Esophagus (tissue), 2 donors: Measurements from ENCODE around the gene CD2BP2. TPM values are rescaled to one million over a fixed set of nuclear protein-coding genes. Genes with fewer than 3 reads are reported as not detected.

Experiments
- H3K27ac ChIP-seq, 2 donors: one replicate each; pipeline ENCODE4 v1.5.1; 2013; ENCODE audit warnings: low read depth in 2 of 2, mild to moderate bottlenecking in 2 of 2, inconsistent platforms in 1 of 2, low read length in 1 of 2, moderate library complexity in 1 of 2
- H3K27me3 ChIP-seq, 2 donors: one replicate each; pipeline ENCODE4 v1.6.1; 2013; ENCODE audit warnings: low read length in 2 of 2, control low read depth in 1 of 2, mild to moderate bottlenecking in 1 of 2; ENCODE audit not compliant: insufficient read depth in 2 of 2, control insufficient read depth in 1 of 2
- H3K36me3 ChIP-seq, 2 donors: one replicate each; pipeline ENCODE4 v1.6.1; 2013; ENCODE audit warnings: low read length in 1 of 2; ENCODE audit not compliant: control insufficient read depth in 2 of 2, insufficient read depth in 2 of 2
- H3K4me1 ChIP-seq, 2 donors: one replicate each; pipeline ENCODE4 v1.6.1; 2013; ENCODE audit warnings: low read length in 1 of 2; ENCODE audit not compliant: control insufficient read depth in 2 of 2, insufficient read depth in 2 of 2
- H3K4me3 ChIP-seq, 2 donors: one replicate each; pipeline ENCODE4 v1.5.1; 2013; ENCODE audit warnings: low read length in 2 of 2, mild to moderate bottlenecking in 2 of 2, low read depth in 1 of 2, moderate library complexity in 1 of 2
- H3K9me3 ChIP-seq, 2 donors: one replicate each; pipeline ENCODE4 v1.6.1; 2013; ENCODE audit warnings: mild to moderate bottlenecking in 2 of 2, low read depth in 1 of 2, low read length in 1 of 2, moderate library complexity in 1 of 2; ENCODE audit not compliant: control insufficient read depth in 2 of 2, insufficient read depth in 1 of 2
- WGBS, 2 donors: extraction: QIAGEN DNeasy Blood & Tissue Kit; methylation state at CpG; one replicate each; pipeline ENCODE4 v1.1.7; 2013; 5-methylcytosine and 5-hydroxymethylcytosine counted together
- polyA plus RNA-seq, 2 donors: library from polyadenylated mRNA; stranded (reverse); fragments of 200-250 nt; gene quantifications; one replicate each; pipeline ENCODE4 v1.2.3, GENCODE V29; 2013
- donor health status: healthy with polysubstance abuse.
- donor health status: Bipolar disorder and iron deficiency.

Gene CD2BP2
- polyA plus RNA-seq, 2 donors, result 25.2 to 34.3 TPM

- H3K4me3 ChIP-seq, result peak overlapping the region; percentile 95 to 98
- peaks cover 8 to 31% of the 10 kb centered on the region in 2 donors for H3K4me1 ChIP-seq
- H3K9me3 ChIP-seq, result no peaks in the 10 kb centered on the region
- WGBS, 2 donors, result 1 to 3% methylated on average over 36 of the region's 36 CpGs
- no peaks in the 10 kb centered on the region for H3K27me3 ChIP-seq
- peaks cover 20 to 48% of the 10 kb centered on the region in 2 donors for H3K36me3 ChIP-seq
- H3K27ac ChIP-seq, result peak overlapping the region; percentile 92 to 98
These were observed 525 bp downstream of the CD2BP2 start for GRCh38 chr16:30354423-30355143.

GRCh38 chr16:30353438-30354129 is 1.5 kb downstream of the CD2BP2 start:
- peaks cover 6 to 29% of the 10 kb centered on the region in 2 donors for H3K4me1 ChIP-seq
- WGBS, 2 donors, result 81 to 82% methylated on average over 22 to 23 of the region's 23 CpGs
- H3K36me3 ChIP-seq, result peaks cover 12 to 38% of the 10 kb centered on the region in 2 donors
- no peaks in the 10 kb centered on the region for H3K27me3 ChIP-seq
- peak overlapping the region in 1 of 2 donors; percentile 95 for H3K4me3 ChIP-seq
- no peaks in the 10 kb centered on the region for H3K9me3 ChIP-seq
- H3K27ac ChIP-seq, result peak overlapping the region; percentile 26 to 98

- Histone ChIP-seq H3K9me3 (no peaks in the 10 kb centered on the region), H3K27me3 (no peaks in the 10 kb centered on the region), H3K27ac (peak overlapping the region; percentile 63 to 76), H3K4me3 (no peak overlapping the region), H3K4me1 (peaks cover 6 to 29% of the 10 kb centered on the region in 2 donors), H3K36me3 (peaks cover 7 to 29% of the 10 kb centered on the region in 2 donors)
- 82 to 83% methylated on average over 14 of the region's 14 CpGs for WGBS, 2 donors
These were observed 2.4 kb downstream of the CD2BP2 start for GRCh38 chr16:30352488-30353401.

- peaks cover 7 to 25% of the 10 kb centered on the region in 2 donors for H3K36me3 ChIP-seq
- WGBS, 2 donors, result 45 to 54% methylated on average over 11 of the region's 11 CpGs
- peak overlapping the region; percentile 63 to 76 for H3K27ac ChIP-seq
- H3K27me3 ChIP-seq, result no peaks in the 10 kb centered on the region
- peaks cover 6 to 29% of the 10 kb centered on the region in 2 donors for H3K4me1 ChIP-seq
- no peaks in the 10 kb centered on the region for H3K9me3 ChIP-seq
- H3K4me3 ChIP-seq, result no peak overlapping the region
These were observed 3.3 kb downstream of the CD2BP2 start for GRCh38 chr16:30351586-30352419.

GRCh38 chr16:30351001-30351441 is 4.1 kb downstream of the CD2BP2 start:
- Histone ChIP-seq H3K4me1 (peaks cover 6 to 22% of the 10 kb centered on the region in 2 donors), H3K9me3 (no peaks in the 10 kb centered on the region), H3K27me3 (no peaks in the 10 kb centered on the region), H3K4me3 (no peak overlapping the region), H3K27ac (no peak overlapping the region), H3K36me3 (peaks cover 7 to 25% of the 10 kb centered on the region in 2 donors)
- 88 to 89% methylated on average over 15 of the region's 15 CpGs for WGBS, 2 donors

GRCh38 chr16:30350134-30350871 is 4.8 kb downstream of the CD2BP2 start:
- Histone ChIP-seq H3K9me3 (no peaks in the 10 kb centered on the region), H3K36me3 (peaks cover 7 to 25% of the 10 kb centered on the region in 2 donors), H3K4me3 (no peak overlapping the region), H3K27me3 (no peaks in the 10 kb centered on the region), H3K27ac (no peak overlapping the region), H3K4me1 (peaks cover 6 to 19% of the 10 kb centered on the region in 2 donors)
- 71 to 80% methylated on average over 3 of the region's 3 CpGs for WGBS, 2 donors

GRCh38 chr16:30349675-30350074 is 5.4 kb downstream of the CD2BP2 start:
- WGBS, 2 donors, result 81 to 87% methylated on average over 3 of the region's 3 CpGs
- peaks cover 6 to 19% of the 10 kb centered on the region in 2 donors for H3K4me1 ChIP-seq
- no peak overlapping the region for H3K4me3 ChIP-seq
- H3K27ac ChIP-seq, result no peak overlapping the region
- H3K9me3 ChIP-seq, result no peaks in the 10 kb centered on the region
- no peaks in the 10 kb centered on the region for H3K27me3 ChIP-seq
- peaks cover 7 to 25% of the 10 kb centered on the region in 2 donors for H3K36me3 ChIP-seq

GRCh38 chr16:30348929-30349328 is 6.2 kb downstream of the CD2BP2 start:
- no peaks in the 10 kb centered on the region for H3K27me3 ChIP-seq
- H3K4me3 ChIP-seq, result no peak overlapping the region
- peaks cover 7 to 25% of the 10 kb centered on the region in 2 donors for H3K36me3 ChIP-seq
- H3K27ac ChIP-seq, result no peak overlapping the region
- 95 to 96% methylated on average over 7 of the region's 7 CpGs for WGBS, 2 donors
- H3K4me1 ChIP-seq, result peaks cover 6 to 16% of the 10 kb centered on the region in 2 donors
- H3K9me3 ChIP-seq, result no peaks in the 10 kb centered on the region
